Right lobe of liver (tissue), 4 donors: ENCODE data around the gene NME2.

Source experiments
- CTCF ChIP-seq, 4 donors: fragments of 200-600 bp in 3 of 4; fragments of 450-650 bp in 1 of 4; IDR thresholded peaks; one replicate each; pipeline versions ENCODE4 v1.5.1 to v1.8.0; 2016 to 2022; ENCODE audit warnings: antibody characterized with exemption in 4 of 4, mild to moderate bottlenecking in 2 of 4
- POLR2A ChIP-seq: fragments of 450-650 bp; IDR thresholded peaks from one replicate; pipeline ENCODE4 v1.6.1; 2017; ENCODE audit warnings: antibody characterized with exemption, mild to moderate bottlenecking
- donor health status: DM: no; HTN: no; CAD: no.
- donor health status: DM: no; HTN: no; CAD: no.
- donor health status: DM: no; HTN: yes; CAD: no.

- TF ChIP-seq CTCF (IDR thresholded peaks at IDR 0.05) (no peak), POLR2A (no peak)
Measured at GRCh38 chr17:51189162-51189561, 23.0 kb downstream of the NME2 start.
